HEK293 (cell line): Measurements from ENCODE around the gene RPL22.

Experiments used
- CTCF ChIA-PET: fragments of 350-600 bp; formaldehyde crosslinking; extraction: SDS; loops from one replicate; lab custom pipeline; 2021; ENCODE audit warnings: antibody characterized with exemption; lab: Yijun Ruan, JAX
- POLR2A ChIA-PET: fragments of 300-600 bp; formaldehyde crosslinking; extraction: SDS; loops from one replicate; lab custom pipeline; 2020; ENCODE audit warnings: antibody characterized with exemption, inconsistent platforms; lab: Yijun Ruan, JAX
- H3K27ac ChIP-seq: fragments of 200-500 bp; sonication (Bioruptor generic); 2 replicates; pipeline ENCODE4 v1.5.1; 2014; ENCODE audit warnings: low read depth, low read length, control low read depth, inconsistent platforms; ENCODE audit errors: extremely low read depth
- H3K36me3 ChIP-seq, 2 experiments: fragments of 200-500 bp in 1 of 2; sonication (Bioruptor generic) in 1 of 2; 1 replicate in 1 of 2; 2 replicates in 1 of 2; pipeline ENCODE4 v1.5.1; 2014 to 2017; ENCODE audit warnings: inconsistent platforms in 2 of 2, low read length in 2 of 2; ENCODE audit not compliant: control insufficient read depth in 2 of 2, insufficient read depth in 1 of 2
- H3K4me1 ChIP-seq: fragments of 200-500 bp; sonication (Bioruptor generic); 2 replicates; pipeline ENCODE4 v1.5.1; 2014; ENCODE audit warnings: mild to moderate bottlenecking, low read length, inconsistent platforms; ENCODE audit not compliant: control insufficient read depth, insufficient read depth
- H3K4me3 ChIP-seq: 2 replicates; pipeline ENCODE4 v1.5.1; 2011; ENCODE audit warnings: low read depth, mild to moderate bottlenecking, control low read depth, low read length, moderate library complexity
- H3K9me3 ChIP-seq: fragments of 200-500 bp; sonication (Bioruptor generic); 2 replicates; pipeline ENCODE4 v1.5.1; 2014; ENCODE audit warnings: low read depth, low read length, inconsistent platforms; ENCODE audit not compliant: control insufficient read depth, insufficient read depth
- AEBP2 ChIP-seq: fragments of 450-650 bp; formaldehyde crosslinking; IDR thresholded peaks from 2 replicates; pipeline ENCODE4 v1.5.1; 2016; ENCODE audit warnings: missing biosample characterization, missing genetic modification characterization, borderline replicate concordance
- ELK4 ChIP-seq: IDR thresholded peaks from 2 replicates; pipeline ENCODE4 v1.6.1; 2011; ENCODE audit warnings: mild to moderate bottlenecking, low read depth, low read length, borderline replicate concordance
- KLF7 ChIP-seq: fragments of 450-650 bp; formaldehyde crosslinking; IDR thresholded peaks from 2 replicates; pipeline ENCODE4 v1.5.1; 2016; ENCODE audit warnings: missing biosample characterization, missing genetic modification characterization, borderline replicate concordance
- TSHZ1 ChIP-seq: fragments of 450-650 bp; formaldehyde crosslinking; IDR thresholded peaks from 2 replicates; pipeline ENCODE4 v1.5.1; 2016; ENCODE audit warnings: missing biosample characterization, missing genetic modification characterization, borderline replicate concordance
- ZBTB20 ChIP-seq: fragments of 450-650 bp; formaldehyde crosslinking; IDR thresholded peaks from 2 replicates; pipeline ENCODE4 v1.5.1; 2016; ENCODE audit warnings: missing biosample characterization, missing genetic modification characterization
- ZBTB8A ChIP-seq: fragments of 450-650 bp; formaldehyde crosslinking; IDR thresholded peaks from 2 replicates; pipeline ENCODE4 v1.5.1; 2016; ENCODE audit warnings: missing biosample characterization, missing genetic modification characterization
- ZEB2 ChIP-seq: fragments of 450-650 bp; formaldehyde crosslinking; IDR thresholded peaks from 2 replicates; pipeline ENCODE4 v1.5.1; 2016; ENCODE audit warnings: missing biosample characterization, missing genetic modification characterization
- ZFP69B ChIP-seq: fragments of 450-650 bp; formaldehyde crosslinking; IDR thresholded peaks from 2 replicates; pipeline ENCODE4 v1.5.1; 2016; ENCODE audit warnings: missing biosample characterization, missing genetic modification characterization
- ZNF121 ChIP-seq: fragments of 450-650 bp; formaldehyde crosslinking; IDR thresholded peaks from 2 replicates; pipeline ENCODE4 v1.5.1; 2016; ENCODE audit warnings: missing biosample characterization, missing genetic modification characterization
- ZNF223 ChIP-seq: fragments of 450-650 bp; formaldehyde crosslinking; IDR thresholded peaks from 2 replicates; pipeline ENCODE4 v1.5.1; 2016; ENCODE audit warnings: missing biosample characterization, missing genetic modification characterization
- ZNF311 ChIP-seq: fragments of 450-650 bp; formaldehyde crosslinking; IDR thresholded peaks from 2 replicates; pipeline ENCODE4 v1.5.1; 2017; ENCODE audit warnings: missing biosample characterization, missing genetic modification characterization, borderline replicate concordance
- ZNF37A ChIP-seq: fragments of 450-650 bp; IDR thresholded peaks from 2 replicates; pipeline ENCODE4 v1.5.1; 2018; ENCODE audit warnings: missing biosample characterization, missing genetic modification characterization
- ZNF416 ChIP-seq: fragments of 450-650 bp; formaldehyde crosslinking; IDR thresholded peaks from 2 replicates; pipeline ENCODE4 v1.5.1; 2016; ENCODE audit warnings: missing biosample characterization, missing genetic modification characterization
- ZNF473 ChIP-seq: fragments of 450-650 bp; formaldehyde crosslinking; IDR thresholded peaks from 2 replicates; pipeline ENCODE4 v1.5.1; 2017; ENCODE audit warnings: missing biosample characterization, missing genetic modification characterization
- ZNF664 ChIP-seq: fragments of 450-650 bp; formaldehyde crosslinking; IDR thresholded peaks from 2 replicates; pipeline ENCODE4 v1.5.1; 2016; ENCODE audit warnings: missing biosample characterization, missing genetic modification characterization
- ZNF76 ChIP-seq: fragments of 450-650 bp; formaldehyde crosslinking; IDR thresholded peaks from 2 replicates; pipeline ENCODE4; 2016; ENCODE audit warnings: low read depth, missing biosample characterization, missing genetic modification characterization, borderline replicate concordance
- ZNF776 ChIP-seq: fragments of 450-650 bp; formaldehyde crosslinking; IDR thresholded peaks from 2 replicates; pipeline ENCODE4 v1.5.0; 2017; ENCODE audit warnings: missing biosample characterization, missing genetic modification characterization, borderline replicate concordance
- ZNF830 ChIP-seq: fragments of 450-650 bp; IDR thresholded peaks from 2 replicates; pipeline ENCODE4 v1.5.0; 2018; ENCODE audit warnings: missing biosample characterization, missing genetic modification characterization, low read depth, mild to moderate bottlenecking, moderate library complexity
- ZSCAN23 ChIP-seq: fragments of 450-650 bp; formaldehyde crosslinking; IDR thresholded peaks from 2 replicates; pipeline ENCODE4 v1.5.1; 2016; ENCODE audit warnings: missing biosample characterization, missing genetic modification characterization
- ZSCAN30 ChIP-seq: fragments of 450-650 bp; IDR thresholded peaks from 2 replicates; pipeline ENCODE4 v1.5.1; 2018; ENCODE audit warnings: missing biosample characterization, mild to moderate bottlenecking, missing genetic modification characterization, moderate library complexity

The RPL22 gene

GRCh38 chr1:6234502-6235295, 35.3 kb upstream of the RPL22 start (continued):
- TF ChIP-seq ZNF121 (tag by site-specific recombination): no peak
- TF ChIP-seq ELK4: no peak
- 0 out of 2 replicates have a peak, but pooled peaks have one; percentile 17 for TF ChIP-seq ZSCAN30 (tag by site-specific recombination)
- TF ChIP-seq ZNF37A: no peak
- TF ChIP-seq ZNF223 (tag by site-specific recombination): no peak
- TF ChIP-seq ZNF830: no peak
- no peak for TF ChIP-seq ZNF776
- no peak for TF ChIP-seq ZNF311 (tag by site-specific recombination)
- no peak for TF ChIP-seq TSHZ1
- no peak for TF ChIP-seq KLF7 (tag by site-specific recombination)
- TF ChIP-seq ZBTB8A: peak; percentile 40
- no peak for TF ChIP-seq ZNF473
- TF ChIP-seq ZFP69B: no peak
- no peak for TF ChIP-seq ZSCAN23 (tag by site-specific recombination)

GRCh38 chr1:6233376-6233775, 34.0 kb upstream of the RPL22 start:
- no peak overlapping the region for H3K27ac ChIP-seq
- H3K36me3 ChIP-seq: peaks cover 47 to 62% of the 10 kb centered on the region in 2 experiments
- POLR2A ChIA-PET: interaction anchor here (1.0 kb wide), 1 partner anchor 27 kb away, joined by 3 read pairs; no protein-coding TSS in a partner anchor
- no peak for TF ChIP-seq ZNF76
- TF ChIP-seq ZNF664 (tag by site-specific recombination): no peak
- no peak for TF ChIP-seq ZEB2 (tag by site-specific recombination)
- TF ChIP-seq ZBTB20: no peak
- TF ChIP-seq AEBP2: no peak
- no peak for TF ChIP-seq ZNF416
- CTCF ChIA-PET: interaction anchor here (0.6 kb wide), 1 partner anchor 13 kb away, joined by 3 read pairs; no protein-coding TSS in a partner anchor
- H3K9me3 ChIP-seq: no peaks in the 10 kb centered on the region
- H3K4me1 ChIP-seq: no peaks in the 10 kb centered on the region
- no peak overlapping the region for H3K4me3 ChIP-seq
